K562 (cell line): ENCODE results near the gene PIGQ. TPM values are rescaled to one million over a fixed set of nuclear protein-coding genes. Genes with fewer than 3 reads are reported as not detected.

Experiments
- ARID1B ChIP-seq: fragments of 450-650 bp; IDR thresholded peaks from 2 replicates; pipeline ENCODE4 v1.6.1; 2016; ENCODE audit warnings: antibody characterized with exemption, mild to moderate bottlenecking, inconsistent platforms
- BCOR ChIP-seq: fragments of 450-650 bp; IDR thresholded peaks from 2 replicates; pipeline ENCODE4 v1.6.1; 2016
- C11orf30 ChIP-seq: fragments of 450-650 bp; IDR thresholded peaks from 2 replicates; pipeline ENCODE4 v1.6.1; 2016; ENCODE audit warnings: low read depth, mild to moderate bottlenecking
- CTBP1 ChIP-seq: fragments of 450-650 bp; IDR thresholded peaks from 2 replicates; pipeline ENCODE4 v1.6.1; 2016; ENCODE audit warnings: borderline replicate concordance
- FOSL1 ChIP-seq: fragments of 200-800 bp; sonication (Bioruptor generic); conservative IDR thresholded peaks from 2 replicates; pipeline ENCODE4 v1.6.1; 2016; ENCODE audit warnings: missing genetic modification characterization, missing compliant biosample characterization
- HDAC1 ChIP-seq, 2 experiments: fragments of 450-650 bp; IDR thresholded peaks; 2 replicates each; pipeline ENCODE4 v1.6.1; 2016 to 2017; ENCODE audit warnings: inconsistent platforms in 1 of 2, mild to moderate bottlenecking in 1 of 2, moderate library complexity in 1 of 2
- HDAC2 ChIP-seq: fragments of 450-650 bp; IDR thresholded peaks from 2 replicates; pipeline ENCODE4 v1.6.1; 2016; ENCODE audit warnings: mild to moderate bottlenecking
- HIVEP1 ChIP-seq: fragments of 250-450 bp; sonication (Bioruptor Pico); IDR thresholded peaks from 2 replicates; pipeline ENCODE4 v1.4.0; 2020; ENCODE audit warnings: mild to moderate bottlenecking
- MAFK ChIP-seq: IDR thresholded peaks from 2 replicates; pipeline ENCODE4 v1.6.1; 2011; ENCODE audit warnings: low read length, improper control_type of control experiment
- SMARCA4 ChIP-seq: fragments of 450-650 bp; IDR thresholded peaks from 2 replicates; pipeline ENCODE4 v1.6.1; 2016
- SMARCE1 ChIP-seq: fragments of 450-650 bp; IDR thresholded peaks from 2 replicates; pipeline ENCODE4 v1.7.1; 2016; ENCODE audit warnings: mild to moderate bottlenecking
- ZBTB7A ChIP-seq: IDR thresholded peaks from 2 replicates; pipeline ENCODE4 v1.6.1; 2011; ENCODE audit warnings: low read depth, mild to moderate bottlenecking, low read length, moderate library complexity, borderline replicate concordance; ENCODE audit not compliant: control insufficient read depth
- ZFX ChIP-seq: sonication (generic); formaldehyde crosslinking; IDR thresholded peaks from 2 replicates; pipeline ENCODE4 v1.8.0; 2022; ENCODE audit warnings: mild to moderate bottlenecking, missing genetic modification reagents, moderate library complexity
- ZNF316 ChIP-seq: fragments of 450-650 bp; IDR thresholded peaks from 2 replicates; pipeline ENCODE4 v1.6.1; 2016
- polyA plus RNA-seq, 8 experiments: library from polyadenylated mRNA; depleted of rRNA in 4 of 8; stranded (reverse) in 5 of 8; unstranded in 3 of 8; fragments of >200 nt; fragmentation: Nextera tagmentation in 2 of 8; fragmentation: Illumina TruSeq in 1 of 8; extraction: Ambion mirVana in 2 of 8; extraction: Trizol in 1 of 8; gene quantifications; 2 replicates each; pipeline versions ENCODE4 v1.2.1 to v1.2.3, GENCODE V29; 2011 to 2014; ENCODE audit warnings: inconsistent platforms in 1 of 8, missing spikeins in 1 of 8
- total RNA-seq, 7 experiments: library from RNA; depleted of rRNA in 6 of 7; stranded (reverse); fragments of >200 nt in 6 of 7; fragmentation: Illumina TruSeq in 2 of 7; extraction: Trizol in 2 of 7; gene quantifications; 2 replicates each; pipeline versions ENCODE4 v1.2.1 to v1.2.3, GENCODE V29; 2011 to 2021; ENCODE audit warnings: low replicate concordance in 1 of 7
- TF ChIP-seq, protein P1 (sequence below): sonication (generic); formaldehyde crosslinking; IDR thresholded peaks from 2 replicates; pipeline ENCODE4 v1.8.0; 2022; ENCODE audit warnings: mild to moderate bottlenecking, missing genetic modification reagents
- TF ChIP-seq, protein P2 (sequence below): fragments of 450-650 bp; IDR thresholded peaks from 2 replicates; pipeline ENCODE4 v1.6.1; 2016; ENCODE audit warnings: antibody characterized with exemption
- TF ChIP-seq, protein P3 (sequence below), 2 experiments: fragments of 450-650 bp in 1 of 2; sonication (generic) in 1 of 2; formaldehyde crosslinking in 1 of 2; IDR thresholded peaks in 1 of 2; conservative IDR thresholded peaks in 1 of 2; 2 replicates each; pipeline versions ENCODE4 v1.6.1 to v1.8.1; 2016 to 2023; ENCODE audit warnings: mild to moderate bottlenecking in 2 of 2, moderate library complexity in 2 of 2, inconsistent platforms in 1 of 2, missing genetic modification reagents in 1 of 2
- TF ChIP-seq, protein P4 (sequence below): fragments of 450-650 bp; IDR thresholded peaks from 2 replicates; pipeline ENCODE4 v1.6.1; 2017; ENCODE audit warnings: antibody characterized with exemption, mild to moderate bottlenecking

PIGQ gene
- total and polyA plus RNA-seq, 9 of the 15 experiments (the other 6 are each of a cell fraction or from before 2014, with no cell fraction given): 0.20 to 49.6 (median 11.7) TPM

DNA sequence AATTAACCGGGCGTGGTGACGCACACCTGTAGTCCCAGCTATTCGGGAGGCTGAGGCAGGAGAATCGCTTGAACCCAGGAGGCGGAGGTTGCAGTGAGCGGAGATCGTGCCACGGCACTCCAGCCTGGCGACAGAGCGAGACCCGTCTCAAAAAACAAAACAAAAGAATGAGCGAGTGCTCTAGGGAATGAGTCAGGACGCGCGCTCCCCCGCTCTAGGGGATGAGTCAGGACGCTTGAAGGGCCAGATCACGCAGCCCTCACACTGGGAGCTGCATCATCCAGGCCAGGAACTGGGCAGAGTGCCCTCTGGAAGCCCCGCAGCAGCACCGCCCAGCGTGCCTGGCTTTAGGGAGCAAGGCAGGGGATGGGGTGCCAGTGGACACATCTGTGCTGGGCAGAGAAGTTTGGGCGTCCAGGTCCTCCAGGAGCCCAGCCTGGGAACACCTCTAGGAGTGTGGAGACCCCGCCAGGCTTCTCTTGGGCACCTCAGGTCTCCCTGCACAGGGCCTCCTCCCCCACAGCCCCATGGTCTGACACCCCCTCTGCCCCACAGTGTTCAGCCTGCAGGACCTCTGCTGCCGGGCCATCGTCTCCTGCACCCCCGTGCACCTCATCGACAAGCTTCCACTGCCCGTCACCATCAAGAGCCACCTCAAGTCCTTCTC is 57.2 kb downstream of the PIGQ start (continued):
- TF ChIP-seq, protein P1, sequence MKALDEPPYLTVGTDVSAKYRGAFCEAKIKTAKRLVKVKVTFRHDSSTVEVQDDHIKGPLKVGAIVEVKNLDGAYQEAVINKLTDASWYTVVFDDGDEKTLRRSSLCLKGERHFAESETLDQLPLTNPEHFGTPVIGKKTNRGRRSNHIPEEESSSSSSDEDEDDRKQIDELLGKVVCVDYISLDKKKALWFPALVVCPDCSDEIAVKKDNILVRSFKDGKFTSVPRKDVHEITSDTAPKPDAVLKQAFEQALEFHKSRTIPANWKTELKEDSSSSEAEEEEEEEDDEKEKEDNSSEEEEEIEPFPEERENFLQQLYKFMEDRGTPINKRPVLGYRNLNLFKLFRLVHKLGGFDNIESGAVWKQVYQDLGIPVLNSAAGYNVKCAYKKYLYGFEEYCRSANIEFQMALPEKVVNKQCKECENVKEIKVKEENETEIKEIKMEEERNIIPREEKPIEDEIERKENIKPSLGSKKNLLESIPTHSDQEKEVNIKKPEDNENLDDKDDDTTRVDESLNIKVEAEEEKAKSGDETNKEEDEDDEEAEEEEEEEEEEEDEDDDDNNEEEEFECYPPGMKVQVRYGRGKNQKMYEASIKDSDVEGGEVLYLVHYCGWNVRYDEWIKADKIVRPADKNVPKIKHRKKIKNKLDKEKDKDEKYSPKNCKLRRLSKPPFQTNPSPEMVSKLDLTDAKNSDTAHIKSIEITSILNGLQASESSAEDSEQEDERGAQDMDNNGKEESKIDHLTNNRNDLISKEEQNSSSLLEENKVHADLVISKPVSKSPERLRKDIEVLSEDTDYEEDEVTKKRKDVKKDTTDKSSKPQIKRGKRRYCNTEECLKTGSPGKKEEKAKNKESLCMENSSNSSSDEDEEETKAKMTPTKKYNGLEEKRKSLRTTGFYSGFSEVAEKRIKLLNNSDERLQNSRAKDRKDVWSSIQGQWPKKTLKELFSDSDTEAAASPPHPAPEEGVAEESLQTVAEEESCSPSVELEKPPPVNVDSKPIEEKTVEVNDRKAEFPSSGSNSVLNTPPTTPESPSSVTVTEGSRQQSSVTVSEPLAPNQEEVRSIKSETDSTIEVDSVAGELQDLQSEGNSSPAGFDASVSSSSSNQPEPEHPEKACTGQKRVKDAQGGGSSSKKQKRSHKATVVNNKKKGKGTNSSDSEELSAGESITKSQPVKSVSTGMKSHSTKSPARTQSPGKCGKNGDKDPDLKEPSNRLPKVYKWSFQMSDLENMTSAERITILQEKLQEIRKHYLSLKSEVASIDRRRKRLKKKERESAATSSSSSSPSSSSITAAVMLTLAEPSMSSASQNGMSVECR (CRISPR knock-in tag): 0 out of 2 replicates have a peak, but pooled peaks have one; percentile 17
- TF ChIP-seq HIVEP1 (CRISPR knock-in tag): no peak
- 0 out of 2 replicates have a peak, but pooled peaks have one; percentile 7 for TF ChIP-seq ZBTB7A
- peak; percentile 64 for TF ChIP-seq ZNF316
- TF ChIP-seq CTBP1: no peak
- TF ChIP-seq, protein P2, sequence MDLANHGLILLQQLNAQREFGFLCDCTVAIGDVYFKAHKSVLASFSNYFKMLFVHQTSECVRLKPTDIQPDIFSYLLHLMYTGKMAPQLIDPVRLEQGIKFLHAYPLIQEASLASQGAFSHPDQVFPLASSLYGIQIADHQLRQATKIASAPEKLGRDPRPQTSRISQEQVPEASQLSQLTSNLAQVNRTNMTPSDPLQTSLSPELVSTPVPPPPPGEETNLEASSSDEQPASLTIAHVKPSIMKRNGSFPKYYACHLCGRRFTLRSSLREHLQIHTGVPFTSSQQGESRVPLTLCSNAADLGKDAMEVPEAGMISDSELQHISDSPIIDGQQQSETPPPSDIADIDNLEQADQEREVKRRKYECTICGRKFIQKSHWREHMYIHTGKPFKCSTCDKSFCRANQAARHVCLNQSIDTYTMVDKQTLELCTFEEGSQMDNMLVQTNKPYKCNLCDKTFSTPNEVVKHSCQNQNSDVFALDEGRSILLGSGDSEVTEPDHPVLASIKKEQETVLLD: peak; percentile 54
- TF ChIP-seq, protein P3, sequence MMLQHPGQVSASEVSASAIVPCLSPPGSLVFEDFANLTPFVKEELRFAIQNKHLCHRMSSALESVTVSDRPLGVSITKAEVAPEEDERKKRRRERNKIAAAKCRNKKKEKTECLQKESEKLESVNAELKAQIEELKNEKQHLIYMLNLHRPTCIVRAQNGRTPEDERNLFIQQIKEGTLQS (IDR thresholded peaks at IDR 0.05): peak; percentile 89
- TF ChIP-seq, protein P3 (CRISPR knock-in tag; conservative IDR thresholded peaks at IDR 0.05): no peak
- TF ChIP-seq SMARCE1: peak; percentile 85
- peak; percentile 61 for TF ChIP-seq MAFK
- peak; percentile 97 for TF ChIP-seq FOSL1
- TF ChIP-seq HDAC1 (IDR thresholded peaks at IDR 0.05): peak in 1 of 2 experiments; percentile 24; a peak in 1 of 4 replicates
- peak; percentile 89 for TF ChIP-seq SMARCA4
- TF ChIP-seq ZFX (CRISPR knock-in tag): 0 out of 2 replicates have a peak, but pooled peaks have one; percentile 5
- TF ChIP-seq C11orf30: peak; percentile 73
- 0 out of 2 replicates have a peak, but pooled peaks have one; percentile 24 for TF ChIP-seq HDAC2
- TF ChIP-seq ARID1B: peak; percentile 86
- TF ChIP-seq, protein P4, sequence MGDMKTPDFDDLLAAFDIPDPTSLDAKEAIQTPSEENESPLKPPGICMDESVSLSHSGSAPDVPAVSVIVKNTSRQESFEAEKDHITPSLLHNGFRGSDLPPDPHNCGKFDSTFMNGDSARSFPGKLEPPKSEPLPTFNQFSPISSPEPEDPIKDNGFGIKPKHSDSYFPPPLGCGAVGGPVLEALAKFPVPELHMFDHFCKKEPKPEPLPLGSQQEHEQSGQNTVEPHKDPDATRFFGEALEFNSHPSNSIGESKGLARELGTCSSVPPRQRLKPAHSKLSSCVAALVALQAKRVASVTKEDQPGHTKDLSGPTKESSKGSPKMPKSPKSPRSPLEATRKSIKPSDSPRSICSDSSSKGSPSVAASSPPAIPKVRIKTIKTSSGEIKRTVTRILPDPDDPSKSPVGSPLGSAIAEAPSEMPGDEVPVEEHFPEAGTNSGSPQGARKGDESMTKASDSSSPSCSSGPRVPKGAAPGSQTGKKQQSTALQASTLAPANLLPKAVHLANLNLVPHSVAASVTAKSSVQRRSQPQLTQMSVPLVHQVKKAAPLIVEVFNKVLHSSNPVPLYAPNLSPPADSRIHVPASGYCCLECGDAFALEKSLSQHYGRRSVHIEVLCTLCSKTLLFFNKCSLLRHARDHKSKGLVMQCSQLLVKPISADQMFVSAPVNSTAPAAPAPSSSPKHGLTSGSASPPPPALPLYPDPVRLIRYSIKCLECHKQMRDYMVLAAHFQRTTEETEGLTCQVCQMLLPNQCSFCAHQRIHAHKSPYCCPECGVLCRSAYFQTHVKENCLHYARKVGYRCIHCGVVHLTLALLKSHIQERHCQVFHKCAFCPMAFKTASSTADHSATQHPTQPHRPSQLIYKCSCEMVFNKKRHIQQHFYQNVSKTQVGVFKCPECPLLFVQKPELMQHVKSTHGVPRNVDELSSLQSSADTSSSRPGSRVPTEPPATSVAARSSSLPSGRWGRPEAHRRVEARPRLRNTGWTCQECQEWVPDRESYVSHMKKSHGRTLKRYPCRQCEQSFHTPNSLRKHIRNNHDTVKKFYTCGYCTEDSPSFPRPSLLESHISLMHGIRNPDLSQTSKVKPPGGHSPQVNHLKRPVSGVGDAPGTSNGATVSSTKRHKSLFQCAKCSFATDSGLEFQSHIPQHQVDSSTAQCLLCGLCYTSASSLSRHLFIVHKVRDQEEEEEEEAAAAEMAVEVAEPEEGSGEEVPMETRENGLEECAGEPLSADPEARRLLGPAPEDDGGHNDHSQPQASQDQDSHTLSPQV: peak; percentile 65; the same call in 1 of the 2 replicates
- 0 out of 2 replicates have a peak, but pooled peaks have one; percentile 17 for TF ChIP-seq BCOR
